Activated CD8-positive, alpha-beta memory T cell treated with anti-CD3 and anti-CD28 coated beads, Interleukin-2, amount 50 U/mL, for 1 hour (primary cell): ENCODE measurements around the gene CLHC1.

Experiments used
- DNase-seq: peaks from one replicate; pipeline ENCODE4 v3.0.0-alpha.2; 2020; ENCODE audit errors: extremely low read depth

CLHC1 gene

GRCh38 chr2:55169915-55170314 lies 62.2 kb downstream of the CLHC1 start:
- DNase-seq, result no peak

- no peak for DNase-seq
These were observed 62.7 kb downstream of the CLHC1 start for GRCh38 chr2:55169359-55169758.

GRCh38 chr2:55168221-55169154 lies 63.6 kb downstream of the CLHC1 start:
- DNase-seq, result no peak

- no peak for DNase-seq
These were observed 66.5 kb downstream of the CLHC1 start for GRCh38 chr2:55165626-55166025.

- no peak for DNase-seq
These were observed 67.3 kb downstream of the CLHC1 start for GRCh38 chr2:55164534-55165480.

DNA sequence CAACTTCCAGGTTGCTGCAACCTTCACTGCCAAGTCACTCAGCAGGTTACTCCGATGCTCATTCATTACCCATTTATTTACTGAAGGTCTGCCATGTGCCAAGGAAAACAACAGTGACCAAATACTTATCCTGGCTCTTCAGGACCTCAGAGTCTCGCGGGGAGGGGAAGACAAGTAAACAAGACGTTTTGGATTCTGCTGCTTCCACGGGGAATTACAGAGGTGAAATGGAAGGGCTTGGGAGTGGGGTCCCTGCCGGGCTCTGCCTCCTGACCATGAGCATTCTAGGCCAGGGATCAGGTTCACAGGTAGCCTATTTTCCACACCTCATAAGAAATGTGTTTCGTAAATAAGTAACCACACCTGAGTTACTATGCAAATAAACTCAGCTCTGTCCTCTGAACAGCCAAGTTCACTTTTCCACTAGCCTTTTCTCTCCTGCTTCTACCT lies 68.1 kb downstream of the CLHC1 start:
- DNase-seq, result no peak

DNA sequence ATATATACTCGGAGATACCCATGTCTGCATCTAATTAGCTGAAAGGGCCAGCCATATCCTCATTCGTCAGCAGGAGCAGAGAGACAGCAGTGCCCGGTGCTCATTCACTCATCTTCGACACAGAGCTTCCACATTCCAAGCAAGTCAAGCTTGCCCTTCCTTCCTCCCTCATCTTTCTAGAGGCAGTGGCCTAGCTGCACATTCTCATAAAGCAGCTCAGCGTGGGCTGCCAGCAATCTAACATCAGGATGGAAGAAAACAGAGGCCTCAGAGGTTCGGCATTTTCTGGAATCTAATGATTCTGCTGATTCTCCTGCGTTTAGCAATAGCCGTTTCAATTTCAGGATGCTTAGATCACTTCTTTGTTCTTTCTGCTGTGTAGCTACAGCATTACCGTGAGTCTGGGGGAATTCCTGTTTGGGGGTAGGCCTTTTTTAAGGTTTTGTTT lies 68.8 kb downstream of the CLHC1 start:
- no peak for DNase-seq

DNA sequence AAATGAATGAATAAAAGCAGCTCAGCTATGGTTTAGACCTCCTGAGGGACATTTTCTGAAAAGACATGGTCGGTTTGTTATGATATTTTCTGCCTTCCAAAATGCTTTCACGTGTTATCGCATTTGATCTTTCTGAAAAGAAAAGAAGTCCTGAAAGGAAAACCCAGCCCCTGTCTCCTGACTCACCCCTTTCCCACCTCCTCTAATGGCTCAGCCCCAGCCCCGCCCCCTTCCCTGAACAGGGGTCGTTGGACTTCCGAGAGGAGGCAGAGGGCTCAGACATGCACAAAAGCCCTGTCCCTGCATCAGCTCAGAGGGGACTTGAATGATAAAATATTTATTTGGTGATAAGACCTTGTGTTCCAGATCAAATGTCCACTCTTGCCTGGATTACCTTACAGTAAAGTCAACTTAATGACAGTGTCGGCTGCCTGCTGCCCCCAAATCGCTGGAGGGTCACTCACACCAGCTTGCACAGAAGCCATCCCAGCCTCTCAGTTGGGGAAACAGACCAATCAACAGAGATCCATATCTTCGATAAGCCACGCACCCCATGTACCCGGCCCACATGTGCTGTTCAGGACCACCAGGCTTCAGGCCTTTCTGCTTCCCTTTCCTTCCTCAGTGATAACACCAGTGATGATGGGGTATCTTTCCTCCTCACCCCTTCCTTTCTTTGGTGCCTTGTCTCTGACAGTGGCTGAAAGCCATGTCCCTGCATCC lies 69.6 kb downstream of the CLHC1 start:
- DNase-seq, result no peak

DNA sequence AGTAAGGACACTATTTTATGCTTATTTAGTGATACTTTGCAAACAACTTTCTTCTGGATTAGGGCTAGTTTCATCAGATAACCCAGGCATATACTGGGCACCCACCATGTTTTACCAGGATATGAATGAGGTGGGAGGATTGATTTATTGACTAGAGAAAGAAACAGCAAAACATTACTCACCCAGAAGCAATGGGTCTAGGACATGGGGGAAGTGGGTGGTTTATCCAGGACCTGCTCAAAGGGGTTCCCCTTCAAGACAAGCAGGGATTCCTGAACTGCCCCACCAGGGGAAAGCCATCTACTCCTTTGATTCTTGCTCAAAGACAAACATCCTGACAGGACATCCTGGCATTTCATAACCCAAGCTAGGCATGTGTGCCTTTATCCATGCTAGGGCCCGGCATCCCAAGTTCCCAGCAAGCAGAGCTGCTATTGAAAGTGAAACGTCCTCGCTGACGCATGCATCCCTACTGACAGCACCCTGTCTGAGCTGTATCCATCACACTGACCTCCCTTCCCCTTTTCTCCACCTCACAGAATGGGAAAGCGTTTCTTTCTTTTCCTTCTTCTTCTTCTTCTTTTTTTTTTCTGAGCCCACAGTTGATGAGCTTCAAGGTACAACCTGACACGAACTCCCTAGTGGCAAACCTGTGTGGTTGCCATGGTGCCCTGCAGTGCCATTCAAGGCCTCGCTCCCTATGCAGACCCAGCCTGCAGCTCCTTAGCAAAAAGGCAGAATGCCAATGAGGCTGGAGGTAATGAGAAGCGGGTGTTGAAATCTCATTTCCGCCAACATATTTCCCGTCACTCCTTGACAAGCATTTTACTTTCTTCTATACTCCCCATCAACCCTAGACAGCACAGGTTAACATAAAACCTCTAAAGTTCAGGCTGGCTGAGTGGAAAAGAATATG lies 70.5 kb downstream of the CLHC1 start:
- DNase-seq, result no peak

DNA sequence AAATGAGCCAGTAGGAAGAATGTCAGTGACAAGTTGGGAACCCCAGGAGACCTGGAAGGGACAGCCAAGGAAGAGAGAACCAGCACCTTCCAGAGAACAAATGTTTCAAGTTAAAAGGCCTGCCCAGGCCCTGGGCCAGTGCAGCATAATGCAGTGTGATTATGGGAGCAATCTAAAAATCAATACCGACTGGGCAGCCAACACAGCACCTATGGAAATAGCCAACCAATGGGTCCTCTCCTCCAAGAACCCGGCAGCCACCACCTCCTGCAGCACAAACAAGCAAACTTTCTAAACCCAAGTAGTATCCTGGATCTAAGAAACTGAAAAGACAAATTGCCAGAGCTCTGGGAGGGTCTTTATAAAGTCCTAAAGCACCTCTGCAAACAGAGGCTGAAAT lies 71.7 kb downstream of the CLHC1 start:
- DNase-seq, result no peak

- DNase-seq, result no peak
These were observed 72.3 kb downstream of the CLHC1 start for GRCh38 chr2:55159752-55160151.

DNA sequence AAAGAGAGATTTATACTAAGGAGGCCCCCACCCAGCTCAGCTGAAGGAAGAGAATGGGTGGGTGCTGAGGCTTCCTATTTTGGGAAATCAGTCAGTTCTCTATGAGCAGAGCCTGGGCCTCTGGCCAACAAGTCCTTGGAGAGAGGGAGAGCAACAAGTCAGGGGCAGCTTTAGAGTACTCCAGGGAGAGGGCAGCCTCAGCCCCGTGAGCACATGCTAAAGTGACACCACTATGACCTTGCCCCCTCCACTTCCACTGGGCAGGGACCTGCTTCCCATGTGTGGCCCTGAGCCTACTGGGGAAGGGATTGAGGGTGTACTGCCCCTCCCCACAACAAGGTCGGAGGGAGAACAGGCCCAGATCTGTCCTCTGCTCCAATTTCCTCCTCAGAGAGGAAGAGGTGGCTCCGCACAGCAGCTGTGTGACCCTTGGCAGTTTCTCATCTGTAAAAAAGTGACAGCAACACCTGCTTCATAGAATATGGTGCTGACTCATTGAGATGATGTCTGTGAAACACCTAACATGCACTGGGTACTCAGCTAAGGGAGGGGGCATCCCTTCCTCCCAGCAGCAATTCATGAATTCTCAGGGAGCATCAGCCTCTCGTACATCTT lies 72.9 kb downstream of the CLHC1 start:
- DNase-seq, result no peak

- no peak for DNase-seq
These were observed 73.8 kb downstream of the CLHC1 start for GRCh38 chr2:55158111-55158814.

DNA sequence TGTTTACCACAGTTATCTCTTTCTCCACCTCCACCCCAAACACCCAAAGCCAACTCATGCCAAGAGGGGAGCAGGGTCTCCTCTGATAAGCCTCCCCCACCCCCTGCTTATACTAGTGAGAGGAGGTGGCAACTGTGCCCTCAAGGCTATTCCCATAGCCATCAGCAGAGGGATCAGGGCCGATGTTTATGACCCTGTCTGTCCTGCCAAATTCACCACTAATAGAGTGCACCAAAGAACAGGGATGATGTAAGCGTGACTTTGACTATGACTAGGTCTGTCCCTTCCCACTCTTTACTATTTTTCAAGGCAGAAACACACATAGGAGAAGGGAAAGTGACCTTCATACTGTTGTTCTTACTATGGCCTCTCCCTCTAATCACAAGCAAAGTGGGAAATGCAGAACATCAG lies 74.6 kb downstream of the CLHC1 start:
- DNase-seq, result no peak

GRCh38 chr2:55156984-55157383 lies 75.1 kb downstream of the CLHC1 start:
- DNase-seq, result no peak

DNA sequence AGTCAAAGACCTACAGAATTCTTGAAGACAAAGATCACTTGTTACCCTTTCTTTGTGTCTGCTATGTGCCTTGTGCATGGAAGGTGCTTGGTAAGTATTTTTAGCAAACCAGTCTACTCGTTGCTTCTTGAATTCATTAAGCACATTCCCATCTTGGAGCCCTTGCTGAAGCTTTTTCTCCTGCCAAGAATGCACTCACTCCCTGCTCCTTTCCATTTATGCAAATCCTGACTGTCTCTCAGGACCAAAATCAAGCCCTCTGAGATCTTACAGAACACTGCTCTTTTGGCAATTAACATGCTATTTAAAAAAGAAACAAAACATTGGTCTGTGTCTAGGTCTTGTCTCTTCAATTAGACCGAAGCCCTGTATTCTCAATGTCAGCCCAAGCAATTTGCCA lies 75.8 kb downstream of the CLHC1 start:
- no peak for DNase-seq

GRCh38 chr2:55155764-55156281 lies 76.3 kb downstream of the CLHC1 start:
- DNase-seq, result no peak

DNA sequence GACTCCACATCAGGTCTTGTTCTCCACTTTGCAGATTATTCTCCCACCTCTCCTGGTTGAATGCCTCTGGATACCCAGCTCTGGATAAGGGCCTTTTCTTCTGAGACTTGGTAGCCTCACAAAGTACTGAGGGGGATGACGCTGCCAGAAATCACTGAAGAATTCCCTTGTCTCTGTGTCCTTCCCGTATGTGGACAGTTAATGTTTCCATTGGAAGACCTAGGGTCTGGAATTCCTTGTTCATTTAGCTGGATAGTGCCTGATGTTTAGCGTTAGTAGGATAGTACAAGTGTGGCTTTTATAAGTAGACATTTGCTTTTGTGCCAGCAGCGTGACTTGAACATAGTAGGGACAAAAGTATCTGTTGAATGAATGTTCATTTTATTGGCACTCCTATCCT lies 76.9 kb downstream of the CLHC1 start:
- no peak for DNase-seq

- no peak for DNase-seq
These were observed 77.5 kb downstream of the CLHC1 start for GRCh38 chr2:55154525-55155030.
